Skin epidermis (tissue), 12 donors: ENCODE data around the gene SLC16A13.
"Not testable (repeated sequence)": the region's sequence is repeated elsewhere in the genome, so short reads cannot be mapped to it uniquely, and the experiment has no call there.

Experiments
- H3K27ac ChIP-seq, 21 experiments: fragments of 200-600 bp; sonication (generic) in 11 of 21; one replicate each; pipeline ENCODE4 v1.5.0; 2020; ENCODE audit warnings: mild to moderate bottlenecking in 3 of 21, inconsistent platforms in 2 of 21, moderate library complexity in 2 of 21
- H3K4me3 ChIP-seq, 7 experiments: fragments of 200-600 bp; sonication (generic) in 2 of 7; one replicate each; pipeline ENCODE4 v1.5.0; 2020; ENCODE audit warnings: inconsistent platforms in 2 of 7, mild to moderate bottlenecking in 2 of 7, moderate library complexity in 1 of 7

Gene SLC16A13

DNA sequence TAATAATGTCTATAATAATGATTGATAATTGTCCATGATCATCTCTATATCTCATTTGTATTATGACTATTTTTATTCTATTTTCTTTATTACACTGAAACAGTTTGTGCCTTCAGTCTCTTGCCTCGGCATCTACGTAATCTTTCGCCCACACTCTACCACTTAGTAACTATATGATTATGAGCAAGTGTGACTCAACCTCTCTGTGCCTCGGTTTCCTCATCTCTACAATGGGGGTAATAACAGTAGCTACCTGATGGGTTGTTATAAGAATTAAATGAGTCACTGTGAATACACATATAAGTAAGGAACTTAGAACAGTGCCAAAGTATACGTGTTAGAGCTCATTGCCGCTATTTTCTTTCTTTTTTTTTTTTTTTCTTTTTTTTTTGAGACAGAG, 11.8 kb downstream of the SLC16A13 start:
- peak overlapping the region in 8 of 21 experiments; percentile 27 to 85 (median 79) for H3K27ac ChIP-seq
- peak overlapping the region in 3 of 7 experiments; percentile 18 to 41 (median 25) for H3K4me3 ChIP-seq

DNA sequence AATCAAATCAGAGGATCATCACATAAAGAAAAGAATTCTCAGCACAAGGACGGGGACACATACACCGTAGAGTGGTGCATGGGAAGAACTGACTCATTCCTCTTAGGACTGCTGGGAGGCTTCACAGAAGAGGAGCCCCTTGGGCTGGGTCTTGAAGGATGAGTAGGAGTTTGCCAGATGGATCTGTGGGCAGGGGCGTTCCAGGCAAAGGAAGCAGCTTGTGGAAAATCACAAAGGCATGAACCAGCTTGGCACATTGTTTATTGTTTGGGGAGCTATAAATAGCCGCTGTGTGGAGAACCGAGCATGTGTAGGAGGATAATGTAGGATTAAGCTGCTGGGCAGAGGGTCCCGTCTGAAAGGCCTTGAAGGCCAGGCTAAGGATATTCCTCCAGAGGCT, 13.2 kb downstream of the SLC16A13 start:
- no peak overlapping the region for H3K27ac ChIP-seq

DNA sequence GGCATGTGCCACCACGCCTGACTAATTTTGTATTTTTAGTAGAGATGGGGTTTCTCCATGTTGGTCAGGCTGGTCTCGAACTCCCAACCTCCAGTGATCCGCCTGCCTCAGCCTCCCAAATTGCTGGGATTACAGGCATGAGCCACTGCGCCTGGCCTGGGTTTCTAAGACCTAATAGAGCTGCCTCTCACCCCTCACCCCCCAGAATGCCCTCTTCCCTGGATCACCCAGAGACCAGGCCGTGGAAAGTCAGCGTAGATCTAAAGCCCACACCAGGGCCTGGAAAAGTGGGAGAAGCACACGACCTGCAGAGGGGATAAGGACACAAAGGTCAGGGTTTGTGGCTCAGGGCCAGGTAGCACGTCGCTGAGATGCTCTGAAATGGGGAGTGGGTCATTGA, 14.8 kb downstream of the SLC16A13 start:
- H3K4me3 ChIP-seq, H3K27ac ChIP-seq: not testable (repeated sequence)

More for the DNA sequence above, 13.2 kb downstream of the SLC16A13 start:
- no peak overlapping the region for H3K4me3 ChIP-seq

DNA sequence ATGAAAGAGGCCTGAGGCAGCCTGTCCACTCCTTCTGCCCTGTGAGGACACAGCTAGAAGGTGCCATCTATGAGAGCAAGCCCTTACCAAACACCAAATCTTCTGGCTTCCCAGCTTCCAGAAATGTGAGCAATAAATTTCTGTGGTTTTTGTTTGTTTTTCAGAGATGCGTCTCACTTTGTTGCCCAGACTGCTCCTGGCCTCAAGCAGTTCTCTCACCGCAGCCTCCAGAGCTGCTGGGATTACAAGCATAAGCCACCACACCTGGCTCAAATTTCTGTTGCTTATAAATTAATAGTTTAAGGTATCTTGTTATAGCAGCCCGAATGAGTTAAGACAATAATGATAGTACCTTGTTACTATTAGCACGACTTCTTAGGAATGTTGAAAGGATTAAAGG, 20.6 kb downstream of the SLC16A13 start:
- no peak overlapping the region for H3K27ac ChIP-seq

DNA sequence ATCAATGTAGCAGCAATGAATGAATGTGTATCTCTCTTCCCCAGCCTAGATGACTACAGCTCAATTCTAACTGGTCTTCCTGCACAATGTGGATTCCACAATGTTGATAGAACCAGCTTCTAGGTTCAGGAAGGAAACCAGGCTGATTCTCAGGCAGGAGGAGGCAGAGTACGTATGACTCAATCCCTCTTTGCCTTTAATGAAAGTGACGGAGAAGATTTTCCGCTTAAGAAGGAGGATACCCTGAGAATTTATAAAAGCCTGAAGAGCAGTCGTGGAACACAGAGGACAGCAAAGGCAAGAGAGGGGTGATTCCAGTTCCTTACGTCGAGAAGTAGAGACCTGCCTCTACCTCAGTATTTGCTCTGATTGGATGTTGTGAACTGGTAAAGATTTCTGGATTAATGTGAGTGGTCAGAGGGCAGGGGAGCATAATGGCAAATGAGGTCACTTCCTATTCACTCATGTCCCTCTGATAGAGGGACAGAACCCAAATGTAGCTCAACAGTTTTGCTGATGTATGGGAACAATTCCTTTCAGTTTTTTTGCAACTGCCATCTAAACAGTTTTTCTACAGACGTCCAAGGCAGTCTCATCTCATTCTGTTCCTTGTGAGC, 23.1 kb downstream of the SLC16A13 start:
- H3K4me3 ChIP-seq, result no peak overlapping the region
- H3K27ac ChIP-seq, result peak overlapping the region in 2 of 21 experiments; percentile 2 to 21

More for the DNA sequence above, 20.6 kb downstream of the SLC16A13 start:
- H3K4me3 ChIP-seq, result no peak overlapping the region

DNA sequence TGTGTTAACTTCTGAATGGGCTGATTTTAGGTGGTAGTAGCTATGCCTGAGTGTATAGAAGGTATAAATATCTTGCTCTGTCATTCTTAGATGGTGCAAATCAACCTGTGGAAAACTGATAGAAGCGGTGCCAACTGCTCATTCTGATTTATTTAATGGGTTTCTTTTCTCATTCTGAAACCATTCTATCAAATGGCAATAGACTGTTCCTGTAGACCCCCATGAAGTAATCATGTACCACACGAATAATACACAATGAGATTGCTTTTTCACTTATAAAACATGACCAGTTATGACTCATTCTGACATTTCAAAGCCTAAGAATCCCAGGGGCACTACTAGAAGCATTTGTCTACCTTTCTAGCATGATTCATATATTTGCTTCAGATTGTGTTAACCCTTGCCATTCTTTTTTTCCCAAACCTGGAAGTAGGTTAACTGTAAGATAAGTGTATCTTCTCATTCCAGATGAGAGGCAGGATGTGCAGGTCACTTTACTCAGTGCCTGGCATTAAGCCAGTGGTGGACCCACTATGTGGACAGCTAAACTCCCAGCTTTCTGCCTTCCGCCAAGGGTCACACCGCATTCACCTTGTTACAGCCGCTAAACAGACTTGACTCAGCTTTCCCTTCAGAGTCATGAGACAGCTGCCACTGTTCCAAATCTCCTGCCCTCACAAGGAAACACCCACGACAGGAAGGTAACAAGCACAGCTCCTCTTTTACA, 24.5 kb downstream of the SLC16A13 start:
- H3K4me3 ChIP-seq, result no peak overlapping the region
- no peak overlapping the region for H3K27ac ChIP-seq

DNA sequence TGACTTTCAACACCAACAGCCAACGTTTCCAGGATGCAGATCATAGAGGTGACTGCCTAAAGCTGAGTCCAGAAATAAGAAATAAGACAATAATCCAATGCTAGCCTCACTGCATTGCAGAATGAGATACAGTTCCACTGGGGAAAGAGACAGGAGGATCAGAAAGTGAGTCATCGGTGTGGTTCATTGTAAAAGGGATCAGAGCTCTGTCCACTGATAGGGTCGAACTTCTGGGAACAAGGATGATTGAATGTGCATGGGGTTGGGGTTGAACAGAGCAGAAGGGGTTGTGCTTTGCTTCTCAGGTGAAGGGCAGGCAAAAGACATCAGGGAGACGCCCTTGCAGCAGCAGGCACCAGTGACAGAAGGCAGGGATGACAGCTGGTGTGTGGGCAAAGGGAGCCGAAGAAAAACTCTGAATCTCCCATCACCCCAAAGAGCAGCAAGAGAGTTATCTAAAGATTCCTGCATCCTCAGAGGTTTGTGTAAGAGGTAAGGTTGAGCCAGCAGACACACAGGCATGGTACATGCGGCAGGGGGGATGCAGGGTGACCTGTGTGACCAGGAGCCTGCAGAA, 27.8 kb downstream of the SLC16A13 start:
- no peak overlapping the region for H3K27ac ChIP-seq
- H3K4me3 ChIP-seq, result no peak overlapping the region

DNA sequence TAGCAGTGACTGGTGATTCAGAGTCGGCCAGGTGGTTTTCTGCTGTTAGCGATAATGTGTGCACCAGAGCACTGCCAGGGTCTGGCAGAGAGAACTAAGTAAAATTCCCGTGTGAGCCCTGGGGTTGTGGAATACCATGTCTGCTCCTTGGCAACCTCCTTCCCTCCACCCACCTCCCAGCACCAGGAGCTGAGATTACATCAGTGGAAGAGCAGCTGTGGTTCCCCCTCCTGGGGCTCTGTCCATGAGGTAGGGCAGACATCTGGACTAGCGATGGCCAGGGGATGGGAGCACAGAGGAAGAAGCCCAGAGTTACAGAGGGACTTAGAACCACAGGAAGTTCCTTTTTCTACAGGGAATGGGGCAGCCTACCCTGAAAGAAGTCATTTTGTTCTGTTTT, 28.4 kb downstream of the SLC16A13 start:
- no peak overlapping the region for H3K4me3 ChIP-seq
- no peak overlapping the region for H3K27ac ChIP-seq

DNA sequence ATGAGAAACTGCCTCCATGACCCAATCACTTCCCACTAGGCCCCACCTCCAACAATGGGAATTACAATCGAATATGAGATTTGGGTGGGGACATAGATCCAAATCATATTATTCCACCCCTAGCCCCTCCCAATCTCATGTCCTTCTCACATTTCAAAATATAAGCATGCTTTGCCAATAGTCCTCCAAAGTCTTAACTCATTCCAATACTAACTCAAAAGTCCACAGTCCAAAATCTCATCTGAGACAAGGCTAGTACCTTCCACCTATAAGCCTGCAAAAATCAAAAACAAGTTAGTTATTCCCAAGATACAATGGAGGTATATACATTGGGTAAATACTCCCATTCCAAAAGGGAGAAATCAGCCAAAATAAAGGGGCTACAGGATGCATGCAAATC, 31.4 kb downstream of the SLC16A13 start:
- H3K4me3 ChIP-seq, result no peak overlapping the region
- no peak overlapping the region for H3K27ac ChIP-seq

DNA sequence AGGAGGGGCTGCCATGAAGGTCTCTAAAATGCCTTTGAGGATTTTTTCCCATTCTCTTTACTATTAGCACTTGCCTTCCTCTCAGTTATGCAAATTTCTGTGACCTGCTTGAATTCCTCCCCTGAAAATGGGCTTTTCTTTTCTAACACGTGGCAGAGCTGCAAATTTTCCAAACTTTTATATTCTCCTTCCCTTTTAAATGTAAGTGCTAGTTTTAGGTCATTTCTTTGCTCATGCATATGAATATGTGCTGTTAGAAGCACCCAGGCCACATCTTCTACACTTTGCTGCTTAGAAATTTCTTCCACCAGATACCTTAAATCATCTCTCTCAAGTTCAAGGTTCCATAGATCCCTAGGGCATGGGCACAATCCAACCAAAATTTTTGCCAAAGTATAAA, 32.5 kb downstream of the SLC16A13 start:
- Histone ChIP-seq H3K4me3 (no peak overlapping the region), H3K27ac (no peak overlapping the region)

DNA sequence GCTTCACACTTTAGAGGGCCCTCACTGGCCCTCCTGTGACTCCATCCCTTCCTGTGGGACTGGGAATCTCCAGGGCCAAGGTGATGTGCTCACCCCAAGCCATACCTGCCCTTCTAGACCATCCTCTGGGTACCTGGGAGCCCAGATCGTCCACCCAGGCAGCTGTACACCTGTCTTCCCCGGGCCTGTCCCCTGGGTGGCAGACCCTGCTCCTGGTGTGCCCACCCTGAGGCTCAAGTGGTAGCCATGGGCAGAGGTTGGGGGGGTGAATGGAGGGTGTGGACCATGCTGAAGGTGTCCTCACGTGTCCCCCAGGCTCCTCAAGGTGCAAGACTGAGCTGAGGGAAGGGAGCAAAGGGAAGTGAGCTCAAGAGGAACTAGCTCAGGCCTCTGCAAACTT, 34.9 kb downstream of the SLC16A13 start:
- Histone ChIP-seq H3K27ac (no peak overlapping the region), H3K4me3 (no peak overlapping the region)

DNA sequence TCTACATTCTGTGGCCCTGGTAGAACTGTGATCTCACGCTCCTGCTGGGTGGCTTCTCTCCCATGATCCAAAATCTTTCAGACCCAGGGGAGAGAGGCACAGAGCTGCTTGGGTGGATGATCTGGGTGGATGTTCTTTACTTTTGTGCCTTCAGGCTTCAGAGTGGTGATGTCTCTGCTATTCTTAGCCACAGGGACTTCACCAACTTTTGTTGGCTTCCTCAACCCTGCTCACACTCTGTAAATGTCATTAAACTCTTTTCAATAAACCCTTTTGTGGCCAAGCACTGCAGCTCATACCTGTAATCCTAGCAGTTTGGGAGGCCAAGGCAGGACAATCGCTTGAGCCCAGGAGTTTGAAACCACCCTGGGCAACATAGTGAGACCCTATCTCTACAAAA, 36.6 kb downstream of the SLC16A13 start:
- no peak overlapping the region for H3K27ac ChIP-seq
- H3K4me3 ChIP-seq, result no peak overlapping the region

DNA sequence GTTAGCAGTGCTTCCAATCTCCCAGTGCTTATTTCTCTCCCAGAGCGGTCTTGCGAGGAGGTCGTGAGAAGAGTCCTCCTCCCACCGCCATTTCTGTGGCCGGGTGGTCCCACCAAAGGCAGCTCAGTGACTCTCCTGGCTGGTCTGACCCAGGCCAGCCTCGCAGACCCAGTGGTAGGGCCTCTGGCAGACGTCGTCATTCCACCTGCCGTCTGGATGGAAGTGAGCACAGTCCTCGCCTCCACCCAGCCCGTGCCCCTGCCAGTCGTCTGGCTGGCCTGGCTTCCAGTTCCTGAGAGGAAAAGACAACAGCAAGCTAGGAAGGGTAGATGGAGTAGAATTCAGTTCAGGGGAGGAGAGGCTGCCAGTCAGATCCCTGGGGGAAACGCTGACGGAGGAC, 39.1 kb downstream of the SLC16A13 start:
- H3K27ac ChIP-seq, result no peak overlapping the region
- no peak overlapping the region for H3K4me3 ChIP-seq

DNA sequence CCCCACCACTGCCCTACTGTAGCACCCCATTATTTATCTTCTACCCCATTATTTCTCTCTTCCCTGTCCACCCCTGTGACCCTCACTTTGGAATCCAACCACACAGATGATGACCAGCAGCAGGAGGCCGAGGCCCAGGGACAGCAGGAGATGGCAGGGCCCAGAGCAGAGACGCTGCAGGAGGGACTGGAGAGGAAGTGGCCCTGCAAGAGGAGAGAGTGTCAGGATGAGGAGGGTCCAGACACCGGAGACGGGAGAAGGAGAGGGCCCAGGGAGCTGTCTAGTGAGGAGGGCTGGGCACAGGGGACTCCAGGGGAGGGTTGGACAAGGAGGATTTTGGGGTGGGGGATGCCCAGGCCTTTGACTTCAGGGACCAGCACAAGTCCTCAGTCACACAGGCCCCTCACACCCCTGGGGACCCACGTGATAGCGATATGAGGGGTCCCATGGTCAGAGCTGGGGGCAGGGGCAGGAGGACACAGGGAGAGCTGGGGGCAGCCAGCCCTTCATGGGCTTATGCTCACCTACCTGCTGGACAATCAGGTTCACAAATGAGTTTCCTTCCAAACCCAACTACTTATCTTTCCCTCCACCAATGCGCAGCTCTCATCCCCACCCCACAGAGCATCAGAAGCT, 42.2 kb downstream of the SLC16A13 start:
- Histone ChIP-seq H3K27ac (peak overlapping the region in 1 of 21 experiments; percentile 42), H3K4me3 (peak overlapping the region in 1 of 7 experiments; percentile 3)

DNA sequence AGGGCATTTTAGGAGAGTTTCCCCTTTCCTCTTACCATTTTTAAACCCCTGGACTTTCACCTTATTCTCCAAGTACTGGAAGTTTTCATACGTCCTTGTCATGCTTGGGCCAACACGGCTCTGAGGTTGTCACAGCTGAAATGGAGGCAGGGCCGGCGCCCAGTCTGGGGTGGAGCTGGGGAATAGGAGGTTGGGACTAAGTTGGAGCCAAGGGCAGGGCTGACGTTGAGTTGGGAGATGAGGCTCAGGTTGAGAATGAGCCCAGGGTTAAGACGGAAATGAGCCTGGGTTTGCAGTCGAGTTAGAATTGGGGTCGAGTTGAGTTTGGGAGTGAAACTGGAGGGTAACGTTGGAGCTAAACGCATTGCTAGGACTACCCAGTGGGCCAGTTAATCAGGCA, 42.9 kb downstream of the SLC16A13 start:
- H3K27ac ChIP-seq, result peak overlapping the region in 2 of 21 experiments; percentile 42 to 55

DNA sequence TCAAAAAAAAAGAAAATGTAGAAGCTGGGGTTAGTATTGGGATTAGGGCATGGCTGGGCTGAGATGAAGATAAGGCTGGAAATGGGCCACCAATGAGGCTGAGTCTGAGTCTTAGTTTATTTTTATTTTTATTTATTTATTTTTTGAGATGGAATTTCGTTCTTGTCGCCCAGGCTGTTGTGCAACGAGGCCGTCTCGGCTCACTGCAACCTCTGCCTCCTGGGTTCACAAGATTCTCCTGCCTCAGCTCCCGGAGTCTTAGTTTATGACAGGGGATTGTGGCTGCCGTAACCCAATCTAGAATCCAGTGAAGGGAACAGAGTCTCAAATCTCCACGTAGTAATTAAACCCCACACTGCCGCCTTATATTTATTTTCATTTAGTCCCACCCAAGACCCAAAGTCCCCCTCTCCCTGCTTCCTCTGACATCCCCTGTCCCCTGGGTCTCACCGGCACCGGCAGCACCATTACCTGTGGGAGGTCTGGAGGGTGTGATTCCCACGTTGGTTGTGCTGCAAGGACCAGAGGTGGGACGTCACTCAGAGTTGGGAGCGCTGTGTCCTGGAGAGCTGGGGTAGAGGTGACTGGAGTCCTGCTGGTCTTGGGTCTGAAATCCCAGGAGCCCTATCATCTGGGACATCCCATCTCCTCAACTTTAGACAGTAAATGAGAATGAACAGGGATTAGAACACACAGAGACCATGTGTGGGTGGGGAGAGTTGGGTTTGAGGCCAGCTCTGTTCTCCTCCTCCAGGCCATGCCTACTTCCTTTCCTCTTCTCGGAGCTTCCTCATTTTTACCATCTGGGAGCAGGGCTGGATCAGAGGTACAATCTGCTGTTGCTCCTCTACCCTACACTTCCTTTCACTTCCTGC, 44.0 kb downstream of the SLC16A13 start, which contains the start of gene CLEC10A:
Gene CLEC10A (minus strand): TSS at position 671 of the 875 bp plus-strand sequence. CDS start 1,439 bp downstream, outside the sequence.
- H3K4me3 ChIP-seq, result peak within 1 kb of the TSS in 2 of 7 experiments; percentile 3 to 12
- H3K27ac ChIP-seq, result peak within 1 kb of the TSS in 7 of 21 experiments; percentile 13 to 73 (median 18)

More for the DNA sequence above, 42.9 kb downstream of the SLC16A13 start:
- H3K4me3 ChIP-seq, result peak overlapping the region in 1 of 7 experiments; percentile 3

DNA sequence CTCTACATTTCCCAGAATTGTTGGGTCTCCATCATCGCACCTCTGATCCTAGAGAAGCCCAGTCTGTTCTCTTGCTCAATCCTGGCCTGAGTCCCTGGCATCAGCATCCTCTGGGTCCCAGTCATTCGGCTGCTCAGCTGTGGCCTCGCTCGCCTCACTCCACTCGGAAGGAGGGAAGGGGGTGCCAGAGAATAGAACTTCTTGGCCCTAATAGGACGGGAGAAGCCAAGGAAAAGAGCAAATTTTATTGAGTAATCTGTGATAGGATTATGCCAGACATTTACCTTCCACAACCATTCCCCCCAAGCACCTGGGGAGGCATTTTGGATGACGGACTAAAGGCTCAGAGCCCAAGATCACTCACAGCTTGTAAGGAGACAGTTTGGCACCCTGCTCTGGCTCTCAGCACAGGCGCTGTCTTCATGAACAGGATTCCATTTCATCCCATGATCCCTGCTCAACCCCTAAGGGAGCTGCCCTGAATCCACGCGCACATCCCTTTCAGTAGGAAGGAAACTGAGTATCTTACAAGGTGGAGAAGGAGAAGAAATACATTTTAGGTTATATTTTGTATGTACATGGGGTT, 44.7 kb downstream of the SLC16A13 start:
- no peak overlapping the region for H3K4me3 ChIP-seq
- H3K27ac ChIP-seq, result no peak overlapping the region

DNA sequence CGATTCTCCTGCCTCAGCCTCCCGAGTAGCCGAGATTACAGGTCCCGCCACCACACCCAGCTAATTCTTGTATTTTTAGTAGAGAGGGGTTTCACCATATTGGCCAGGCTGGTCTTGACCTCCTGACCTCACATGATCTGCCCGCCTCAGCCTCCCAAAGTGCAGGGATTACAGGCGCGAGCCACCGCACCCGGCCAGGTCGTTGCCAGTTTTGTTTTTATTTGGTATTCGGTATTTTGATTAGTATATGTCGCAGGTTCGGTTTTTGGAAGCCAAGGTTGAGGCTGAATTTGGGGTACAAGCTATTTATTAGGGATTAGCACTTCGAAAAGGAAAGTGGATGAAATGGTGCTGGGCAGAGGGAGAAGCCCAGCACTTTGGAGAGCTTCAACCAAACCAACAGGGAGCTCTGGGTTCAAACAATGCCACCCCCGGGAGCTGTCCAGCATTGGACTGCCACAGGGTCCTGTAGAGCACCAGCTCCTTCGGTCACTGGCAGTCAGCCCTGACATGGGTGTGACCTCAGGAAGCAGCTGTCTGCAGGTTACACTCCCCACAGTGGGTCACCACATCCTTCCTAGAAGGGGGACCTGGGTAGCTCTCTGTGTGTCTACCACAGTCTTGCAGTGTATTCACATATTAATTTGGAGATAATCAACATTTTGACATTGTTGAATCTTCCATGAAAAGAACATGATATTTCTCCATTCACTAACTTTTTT, 45.7 kb downstream of the SLC16A13 start:
- H3K4me3 ChIP-seq, result no peak overlapping the region
- H3K27ac ChIP-seq, result no peak overlapping the region
